A172 (cell line): Measurements from ENCODE around the gene TLX2. TPM values are rescaled to one million over a fixed set of nuclear protein-coding genes. Genes with fewer than 3 reads are reported as not detected.
A peak's percentile ranks its signal among the peaks of the same experiment; 100 is the strongest.
"Not testable (repeated sequence)": the region's sequence is repeated elsewhere in the genome, so short reads cannot be mapped to it uniquely, and the experiment has no call there.

Experiments used
- DNase-seq: peaks from one replicate; pipeline ENCODE4 v3.0.0-alpha.2; 2015; ENCODE audit warnings: low spot score
- total RNA-seq: library from RNA; depleted of rRNA; stranded (reverse); fragments of >200 nt; shearing (Covaris generic); gene quantifications from 2 replicates; pipeline ENCODE4 v1.2.3, GENCODE V29; 2014; rRNA removed

TLX2 gene
- total RNA-seq: 0.90 and 1.7 TPM in 2 replicates

DNA sequence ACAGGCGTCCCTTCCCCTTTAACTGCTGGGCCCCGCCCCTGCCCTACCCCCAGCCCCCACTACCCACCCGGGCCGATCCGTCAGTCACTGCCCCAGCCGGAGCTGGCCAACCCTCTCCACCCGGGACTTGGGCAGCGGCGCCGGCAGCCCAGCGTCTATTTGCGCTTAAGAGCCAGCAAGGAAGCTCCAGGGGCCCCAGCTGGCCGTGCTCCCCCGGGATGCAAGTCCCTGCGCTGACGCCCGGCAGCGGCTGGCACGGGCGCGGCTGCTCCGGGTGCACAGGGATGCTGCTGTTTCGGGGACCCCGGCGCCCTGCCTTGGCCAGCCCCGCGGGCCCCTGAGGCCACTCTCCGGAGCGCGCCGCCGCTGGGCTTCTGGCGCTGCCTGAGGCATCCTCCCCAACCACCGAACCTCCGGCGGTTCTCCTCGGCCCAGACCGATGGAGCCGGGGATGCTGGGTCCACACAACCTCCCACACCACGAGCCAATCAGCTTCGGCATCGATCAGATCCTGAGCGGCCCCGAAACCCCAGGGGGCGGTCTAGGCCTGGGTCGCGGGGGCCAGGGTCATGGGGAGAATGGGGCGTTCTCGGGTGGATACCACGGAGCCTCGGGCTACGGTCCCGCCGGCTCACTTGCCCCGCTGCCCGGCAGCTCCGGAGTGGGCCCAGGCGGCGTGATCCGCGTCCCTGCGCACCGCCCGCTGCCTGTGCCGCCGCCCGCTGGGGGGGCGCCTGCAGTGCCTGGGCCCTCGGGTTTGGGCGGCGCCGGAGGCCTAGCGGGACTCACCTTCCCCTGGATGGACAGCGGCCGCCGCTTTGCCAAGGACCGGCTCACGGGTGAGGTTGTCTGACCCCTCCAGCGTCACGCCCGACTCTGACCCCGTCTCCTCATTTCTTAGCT is at the start of gene TLX2:
Gene TLX2 (plus strand): TSS at position 83 of the 903 bp plus-strand sequence. CDS start 357 bp downstream, at position 440.
- no peak for DNase-seq

DNA sequence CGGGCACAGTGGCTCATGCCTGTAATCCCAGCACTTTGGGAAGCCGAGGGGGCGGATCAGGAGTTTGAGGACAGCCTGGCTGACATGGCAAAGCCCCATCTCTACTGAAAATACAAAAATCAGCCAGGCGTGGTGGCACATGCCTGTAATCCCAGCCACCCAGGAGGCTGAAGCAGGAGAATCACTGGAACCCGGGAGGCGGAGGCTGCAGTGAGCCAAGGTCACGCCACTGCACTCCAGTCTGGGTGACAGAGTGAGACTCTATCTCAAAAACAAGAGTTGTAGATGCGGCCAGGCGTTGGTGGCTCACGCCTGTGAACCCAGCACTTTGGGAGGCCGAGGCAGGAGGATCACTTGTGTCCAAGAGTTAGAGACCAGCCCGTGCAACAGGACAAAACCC is 43.5 kb upstream of the TLX2 start:
- DNase-seq: not testable (repeated sequence)

DNA sequence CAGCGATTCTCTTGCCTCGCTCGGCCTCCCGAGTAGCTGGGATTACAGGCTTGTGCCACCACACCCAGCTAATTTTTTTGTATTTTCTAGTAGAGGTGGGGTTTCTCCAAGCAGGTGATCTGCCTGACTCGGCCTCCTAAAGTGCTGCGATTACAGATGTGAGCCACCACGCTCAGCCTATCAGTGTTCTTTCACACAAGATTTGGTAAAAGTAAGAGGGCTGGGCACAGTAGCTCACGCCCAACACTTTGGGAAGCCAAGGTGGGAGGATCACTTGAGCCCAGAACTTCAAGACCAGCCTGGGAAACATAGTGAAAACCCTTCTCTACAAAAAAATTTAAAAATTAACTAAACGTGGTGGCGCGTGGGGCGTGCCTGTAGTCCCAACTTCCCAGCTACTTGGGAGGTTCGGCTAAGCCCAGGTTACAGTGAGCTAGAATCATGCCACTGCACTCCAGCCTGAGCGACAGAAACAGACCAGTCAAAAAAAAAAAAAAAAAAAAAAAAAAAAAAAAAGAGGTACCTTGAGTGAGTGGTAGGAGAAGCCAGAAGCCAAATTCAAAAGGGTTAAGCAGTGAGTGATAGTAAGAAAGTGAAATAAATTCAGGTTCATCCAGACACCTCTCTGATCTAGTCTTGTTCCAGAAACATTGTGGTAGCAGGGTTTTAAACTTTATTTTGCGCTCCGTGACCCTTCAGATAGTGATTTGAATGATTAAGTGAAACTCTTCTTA is 42.8 kb upstream of the TLX2 start:
- no peak for DNase-seq

DNA sequence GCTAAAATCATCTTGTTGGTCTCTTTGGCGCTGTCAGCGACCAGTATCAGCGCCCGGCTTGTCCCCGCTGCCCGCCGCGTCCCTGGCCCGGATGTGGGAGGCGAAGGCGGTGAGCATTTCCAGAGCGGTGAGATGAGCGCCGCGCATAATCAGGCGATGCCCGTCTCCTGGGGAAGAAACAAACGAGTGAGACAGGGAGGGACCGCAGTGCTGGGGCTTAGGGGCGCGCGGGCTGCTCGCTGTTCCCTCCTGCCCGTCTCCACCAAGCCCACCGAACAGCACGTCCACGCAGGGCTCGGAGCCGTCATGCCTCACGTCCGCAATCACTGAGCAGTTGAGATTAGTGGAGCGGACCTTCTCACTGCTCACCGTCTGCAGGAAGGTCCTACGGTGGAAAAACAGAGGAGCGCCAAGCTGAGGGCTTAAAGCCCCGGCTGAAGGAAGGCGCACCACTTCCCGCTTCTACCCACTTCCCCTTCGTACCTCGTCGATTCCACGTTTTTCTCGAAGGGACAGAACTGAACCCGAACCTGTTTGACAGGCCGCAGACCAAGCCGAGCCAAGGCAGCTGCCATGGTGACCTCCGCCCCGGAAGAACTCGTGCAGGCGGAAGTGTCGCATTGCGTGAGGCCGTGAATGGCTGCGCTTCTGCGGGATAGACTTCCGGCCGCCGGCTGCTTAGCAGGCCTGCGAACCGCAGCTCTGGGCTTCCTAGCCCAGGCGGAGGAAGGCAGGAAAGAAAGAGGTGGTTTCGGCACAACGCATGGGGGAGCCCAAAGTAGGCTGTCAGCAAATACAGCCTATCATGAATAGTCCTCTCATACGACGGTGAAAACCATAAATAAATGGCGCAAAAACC is 41.9 kb upstream of the TLX2 start, which contains the start of gene MRPL53:
Gene MRPL53 (minus strand): TSS at position 595 of the 859 bp plus-strand sequence. CDS start 20 bp downstream, at position 575.
- DNase-seq: peak; percentile 79

DNA sequence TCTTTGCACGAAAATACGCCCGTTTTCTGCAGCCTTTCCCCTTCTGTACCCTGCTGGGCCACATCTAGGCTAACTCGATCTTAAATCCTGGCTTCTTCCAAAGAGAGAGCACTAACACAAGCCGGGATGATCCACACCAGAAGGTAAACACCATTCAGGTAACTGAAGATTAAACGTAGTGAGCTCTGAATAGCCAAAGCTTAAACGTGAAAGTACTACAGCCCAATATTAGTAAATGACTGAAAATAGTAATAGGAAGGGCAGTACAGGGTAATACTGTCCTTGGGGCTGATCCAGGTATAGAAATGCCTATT is 41.3 kb upstream of the TLX2 start:
- DNase-seq: no peak

DNA sequence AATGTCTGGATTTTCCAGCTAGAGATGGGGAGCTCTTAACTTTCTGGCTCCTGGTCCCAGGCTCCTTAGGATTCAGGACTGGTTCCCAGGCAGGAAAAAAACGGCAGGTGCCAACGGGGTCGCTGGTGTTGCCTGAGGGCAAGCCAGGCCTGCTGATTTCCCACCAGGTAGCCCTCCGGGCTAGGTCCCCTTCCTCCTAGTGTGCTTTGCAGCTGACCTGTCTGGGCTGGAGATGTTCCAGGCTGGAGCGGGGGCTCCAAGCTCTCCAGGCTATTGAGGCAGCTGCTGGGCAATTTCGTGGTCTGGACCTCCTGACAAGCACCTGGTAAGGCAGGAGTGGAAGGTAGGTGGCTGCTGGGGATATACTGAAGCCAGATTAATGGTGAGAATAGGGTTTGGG is 39.8 kb upstream of the TLX2 start:
- no peak for DNase-seq

DNA sequence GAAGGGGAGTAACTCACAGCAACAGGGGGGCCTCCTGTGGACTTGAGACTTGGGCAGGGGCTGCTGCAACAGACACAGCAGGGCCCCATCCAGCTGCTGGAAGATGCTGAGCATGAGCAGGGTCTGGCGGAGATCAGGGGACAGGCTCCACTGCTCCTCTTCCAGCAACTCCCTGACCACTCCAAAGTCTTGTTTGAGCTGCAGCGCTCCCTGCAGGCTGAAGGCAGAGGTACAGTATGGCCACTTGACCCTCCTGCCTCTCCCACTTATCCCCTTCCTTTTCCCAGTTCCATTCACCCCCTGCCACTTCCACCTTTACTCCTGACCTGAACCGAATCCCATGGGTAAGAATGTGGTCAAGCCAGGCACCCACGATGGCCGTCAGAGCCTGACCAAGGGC is 39.4 kb upstream of the TLX2 start:
- DNase-seq: no peak

DNA sequence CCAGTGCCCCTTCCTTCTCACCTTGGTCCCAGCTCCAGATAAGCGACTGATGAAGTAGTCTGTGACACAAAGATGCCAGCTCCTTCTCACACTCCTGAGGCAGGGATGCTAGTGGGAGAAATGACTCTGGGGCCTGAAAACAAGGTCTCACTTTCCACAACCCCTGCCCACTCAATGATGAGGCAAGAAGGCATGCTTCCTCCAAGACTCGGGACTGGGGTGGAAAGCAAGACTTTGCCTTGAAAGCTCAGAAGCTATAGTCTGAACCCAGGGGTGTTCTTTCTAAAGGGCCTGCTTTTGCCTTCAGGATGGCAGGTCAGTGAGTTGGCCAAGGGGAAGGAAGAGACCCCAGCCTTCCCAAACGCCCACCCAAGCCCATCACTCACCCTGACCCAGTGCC is 32.8 kb upstream of the TLX2 start:
- no peak for DNase-seq

DNA sequence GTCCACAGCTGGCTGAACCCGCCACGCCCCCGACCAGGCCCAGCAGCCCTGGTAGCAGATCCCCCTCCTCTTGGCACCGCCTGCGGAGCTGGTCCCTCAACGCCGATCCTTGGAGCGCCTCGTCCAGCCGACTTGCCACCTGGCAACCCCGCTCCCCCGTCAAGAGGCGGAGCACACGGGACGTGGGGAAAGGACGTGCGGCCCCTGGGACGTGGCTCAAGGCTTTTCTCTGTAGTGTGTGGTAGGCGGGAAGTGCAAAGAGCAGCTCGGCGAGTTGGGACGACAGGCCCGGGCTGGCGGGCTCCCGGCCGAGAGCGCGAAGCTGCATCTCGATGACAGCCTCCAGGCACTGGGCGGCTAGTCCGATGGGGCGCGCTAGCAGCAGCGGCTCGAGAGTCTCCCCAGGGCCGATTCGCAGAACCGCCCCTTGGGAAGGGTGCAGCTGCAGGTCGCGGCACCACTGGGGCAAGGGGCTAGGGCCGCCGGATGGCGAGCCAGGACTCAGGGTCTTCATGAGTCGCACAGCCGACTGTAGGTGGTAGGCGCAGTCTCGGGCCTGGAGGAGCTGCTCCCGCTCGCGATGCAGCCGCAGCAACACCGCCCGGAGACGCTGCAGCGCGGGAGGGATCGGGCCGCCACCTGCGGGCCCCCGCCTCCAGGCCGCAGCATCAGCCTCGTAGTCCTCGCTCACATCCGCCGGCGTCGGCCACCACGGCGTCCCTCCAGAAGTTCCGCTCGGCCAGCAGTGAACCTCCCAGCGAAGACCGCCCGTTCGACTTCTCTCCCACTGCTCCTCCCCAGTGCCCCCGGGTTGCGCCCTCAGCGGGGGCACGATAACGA is 32.1 kb upstream of the TLX2 start:
- no peak for DNase-seq

DNA sequence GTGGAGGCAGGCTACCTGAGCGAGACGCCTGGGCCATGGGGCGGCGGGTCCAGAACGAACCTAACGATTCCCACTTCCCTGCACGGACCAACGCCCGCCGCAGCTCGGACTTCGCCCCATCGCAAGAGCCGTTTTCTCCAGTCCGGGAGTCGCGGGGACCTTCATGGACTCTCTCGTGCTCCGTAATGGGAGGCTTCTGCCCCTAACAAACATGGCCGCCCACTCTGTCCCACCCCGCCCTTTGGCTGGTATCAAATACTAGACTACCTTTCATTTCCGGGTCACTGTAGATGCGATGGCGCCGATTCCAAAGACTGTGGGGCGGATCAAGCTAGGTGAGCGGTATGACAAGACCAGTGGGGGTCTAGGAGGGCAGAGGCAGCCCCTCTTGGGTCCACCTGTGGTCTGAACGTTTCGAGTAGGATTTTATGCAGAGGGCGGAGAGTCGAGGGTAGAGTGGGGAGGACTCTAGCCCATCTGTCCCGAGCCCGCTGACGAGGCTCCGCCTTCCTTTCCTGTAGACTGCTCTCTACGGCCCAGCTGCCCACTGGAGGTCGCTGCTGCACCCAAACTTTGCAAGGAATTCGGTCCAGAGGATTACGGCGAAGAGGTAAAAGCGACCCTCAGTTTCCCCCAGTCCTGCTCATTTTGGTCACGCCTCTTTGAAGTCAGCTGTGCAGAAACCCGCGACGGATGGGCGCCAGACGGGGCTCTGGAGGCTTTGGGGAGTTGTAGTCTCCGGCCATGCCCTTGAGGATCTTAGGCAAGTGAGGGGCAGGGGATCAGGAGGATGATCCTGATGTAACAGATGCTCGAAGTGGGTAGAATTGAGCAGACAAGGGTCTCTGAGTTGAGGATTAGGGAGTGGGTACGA is 31.2 kb upstream of the TLX2 start, which contains the start of the genes CCDC142 and TTC31:
Gene CCDC142 (minus strand): TSS at position 198 of the 874 bp plus-strand sequence. CDS start 161 bp downstream, at position 37.
Gene TTC31 (plus strand): TSS at position 281 of the 874 bp plus-strand sequence. CDS start 15 bp downstream, at position 296.
- DNase-seq: peak; percentile 94

DNA sequence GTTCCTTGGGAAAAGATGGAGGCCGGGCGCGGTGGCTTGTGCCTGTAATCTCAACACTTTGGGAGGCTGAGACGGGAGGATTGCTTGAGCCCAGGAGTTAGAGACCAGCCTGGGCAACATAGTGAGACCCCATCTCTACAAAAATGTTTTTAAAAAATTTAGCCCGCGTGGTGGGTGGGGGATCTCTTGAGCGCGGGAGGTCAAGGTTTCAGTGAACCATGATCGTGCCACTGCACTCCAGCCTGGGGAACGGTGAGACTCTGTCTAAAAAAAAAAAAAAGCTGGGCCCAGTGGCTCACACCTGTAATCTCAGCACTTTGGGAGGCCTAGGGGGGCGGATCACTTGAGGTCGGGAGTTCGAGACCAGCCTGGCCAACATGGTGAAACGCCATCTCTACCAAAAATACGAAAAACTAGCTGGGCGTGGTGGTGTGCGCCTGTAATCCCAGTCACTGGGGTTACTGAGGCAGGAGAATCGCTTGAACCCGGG is 30.5 kb upstream of the TLX2 start:
- not testable (repeated sequence) for DNase-seq

DNA sequence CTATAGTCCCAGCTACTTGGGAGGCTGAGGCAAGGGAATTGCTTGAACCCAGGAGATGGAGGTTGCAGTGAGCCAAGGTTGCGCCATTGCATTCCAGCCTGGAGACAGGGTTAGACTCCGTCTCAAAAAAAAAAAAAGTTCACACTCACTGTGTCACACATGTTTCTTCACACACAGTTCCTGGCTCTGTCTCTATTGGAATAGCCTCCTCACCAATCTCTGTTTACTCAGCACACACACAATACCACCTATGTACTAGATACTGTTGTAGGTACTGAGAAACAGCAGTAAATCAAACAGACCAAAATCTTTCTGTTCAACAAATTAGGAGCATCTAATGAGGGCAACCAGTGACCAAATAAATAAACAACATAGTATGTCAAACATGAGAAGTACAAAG is 28.1 kb upstream of the TLX2 start:
- DNase-seq: no peak

DNA sequence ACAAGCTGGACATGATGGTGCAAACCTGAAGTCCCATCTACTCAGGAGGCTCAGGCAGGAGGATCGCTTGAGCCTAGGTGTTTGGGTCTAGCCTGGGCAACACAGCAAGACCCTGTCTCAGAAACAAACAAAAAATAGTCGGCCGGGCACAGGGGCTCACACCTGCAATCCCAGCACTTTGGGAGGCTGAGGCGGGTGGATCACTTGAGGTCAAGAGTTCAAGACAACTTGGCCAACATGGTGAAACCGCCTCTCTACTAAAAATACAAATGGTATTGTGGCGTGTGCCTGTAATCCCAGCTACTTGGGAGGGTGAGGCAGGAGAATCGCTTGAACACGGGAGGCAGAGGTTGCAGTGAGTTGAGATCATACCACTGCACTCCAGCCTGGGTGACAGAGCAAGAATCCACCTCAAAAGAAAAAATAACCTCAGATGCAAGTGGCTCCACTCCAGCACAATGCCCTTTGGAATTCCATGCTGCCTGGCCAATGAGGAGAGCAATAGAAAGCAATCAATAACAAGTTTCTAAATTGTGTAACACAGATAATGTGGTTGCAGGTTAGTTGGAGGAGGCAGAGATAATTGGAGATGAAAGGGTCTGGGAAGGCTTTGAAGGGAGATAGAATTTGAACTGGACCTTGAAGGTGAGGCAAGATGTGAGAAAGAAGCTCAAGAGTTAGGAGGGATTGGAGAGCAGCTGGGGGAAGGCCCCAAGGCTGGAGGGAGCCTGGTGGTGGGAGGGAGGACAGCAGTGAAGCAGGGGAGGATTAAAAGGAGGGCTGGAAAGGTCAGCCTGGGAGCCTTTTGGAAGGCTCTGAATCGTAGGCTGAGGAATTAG is 25.4 kb upstream of the TLX2 start:
- DNase-seq: no peak

DNA sequence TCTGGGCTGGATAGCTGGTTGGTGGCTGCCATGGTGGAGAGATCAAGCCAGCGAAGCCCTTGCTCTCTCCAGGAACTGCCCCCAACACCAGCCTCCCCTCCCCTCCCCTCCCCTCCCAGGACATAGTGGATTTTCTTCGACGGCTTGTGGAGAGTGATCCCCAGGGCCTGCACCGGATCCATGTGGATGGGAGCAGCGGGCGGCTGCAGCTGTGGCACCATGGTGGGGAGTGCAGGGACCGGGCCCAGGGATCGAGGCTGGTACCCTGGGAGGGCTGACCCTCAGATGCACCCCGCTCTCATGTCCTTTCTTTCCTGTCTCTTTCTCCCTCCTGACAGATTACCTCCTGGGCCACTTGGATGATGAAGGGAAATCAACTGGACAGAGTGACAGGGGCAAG is 24.3 kb upstream of the TLX2 start:
- DNase-seq: no peak

DNA sequence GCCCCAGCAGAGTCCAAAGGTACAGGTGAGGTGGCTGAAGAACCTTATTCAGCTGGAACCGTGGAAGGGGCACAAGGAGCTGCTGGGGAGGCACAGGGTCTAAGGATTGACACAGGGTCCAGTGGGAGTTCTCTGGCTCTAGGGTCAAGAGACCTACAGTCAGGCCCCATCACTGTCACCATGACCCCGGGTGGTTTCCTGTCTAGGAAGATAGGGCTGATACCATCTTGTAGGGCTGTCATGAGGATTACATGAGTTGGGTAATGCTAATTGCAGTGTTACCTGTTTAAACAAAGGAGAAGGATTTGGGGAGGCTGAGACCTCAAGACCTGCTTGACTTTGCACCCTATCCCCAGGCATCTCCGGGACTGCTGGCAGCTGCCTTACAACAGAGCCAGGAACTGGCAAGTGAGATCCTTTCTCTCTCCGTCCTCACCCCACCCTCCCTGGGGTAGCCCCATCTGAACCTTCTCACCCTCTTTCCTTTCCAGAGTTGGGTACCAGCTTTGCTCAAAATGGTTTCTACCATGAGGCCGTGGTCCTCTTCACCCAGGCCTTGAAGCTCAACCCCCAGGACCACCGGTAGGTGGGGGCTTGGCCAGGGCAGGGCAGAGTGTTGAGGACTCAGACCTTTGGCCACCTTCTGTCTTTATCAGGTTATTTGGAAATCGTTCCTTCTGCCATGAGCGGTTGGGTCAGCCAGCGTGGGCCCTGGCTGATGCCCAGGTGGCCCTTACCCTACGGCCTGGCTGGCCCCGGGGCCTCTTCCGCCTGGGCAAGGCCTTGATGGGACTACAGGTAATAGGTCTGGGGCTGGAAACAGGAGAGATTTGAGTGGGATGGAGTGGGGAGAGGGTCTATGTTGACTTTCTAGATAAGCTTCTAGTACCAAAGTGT is 22.4 kb upstream of the TLX2 start:
- no peak for DNase-seq

DNA sequence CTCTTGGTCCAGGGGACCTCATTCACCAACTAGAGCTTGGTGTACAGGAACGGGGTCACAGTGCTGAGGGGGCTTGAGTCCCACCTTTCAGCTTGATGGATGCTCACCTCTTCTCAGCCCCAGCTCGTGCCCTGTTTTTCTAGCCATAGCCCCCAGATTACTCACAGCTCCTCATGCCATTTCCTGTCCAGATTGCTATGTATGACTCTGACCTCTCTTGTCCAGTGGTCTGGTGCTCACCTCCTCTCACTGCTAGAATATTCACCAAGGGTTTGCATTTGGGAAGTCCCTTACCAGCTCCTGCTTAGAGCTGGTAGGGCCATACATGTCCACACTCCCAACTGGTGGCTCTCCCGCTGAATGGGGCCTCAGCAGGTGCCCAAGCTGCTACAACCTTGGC is 20.7 kb upstream of the TLX2 start:
- no peak for DNase-seq

DNA sequence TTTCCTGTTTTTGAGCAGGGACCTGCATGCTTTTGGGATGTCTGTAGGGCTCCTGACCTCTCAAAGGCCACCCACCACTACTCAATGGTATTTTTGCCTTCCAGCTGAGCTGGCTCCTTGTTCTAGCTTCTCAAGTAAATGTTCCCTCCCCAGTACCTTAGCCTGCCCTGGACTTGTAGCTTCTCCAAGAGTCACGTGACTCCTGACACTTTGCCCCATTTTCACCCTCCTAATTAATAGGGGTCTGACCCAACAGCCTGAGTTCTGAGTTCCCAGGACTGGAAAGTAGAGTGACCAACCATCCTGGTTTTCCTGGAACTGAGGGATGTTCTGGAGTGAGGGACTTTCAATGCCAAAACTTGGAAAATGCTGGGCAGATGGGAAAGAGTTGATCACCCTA is 18.8 kb upstream of the TLX2 start:
- no peak for DNase-seq
